GM19468 (cell line): ENCODE results near the gene POLR3A.
A peak's percentile ranks its signal among the peaks of the same experiment; 100 is the strongest.

ENCODE experiments used
- ATAC-seq: cut with Tn5 transposase; IDR thresholded peaks from one replicate; pipeline ENCODE4 v1.9.1; 2021; ENCODE audit warnings: mild to moderate bottlenecking, moderate library complexity, moderate number of reproducible peaks; ENCODE audit not compliant: unreplicated experiment; ENCODE audit errors: extremely low read depth

Gene POLR3A

GRCh38 chr10:78047314-78047891 lies 18.1 kb upstream of the POLR3A start:
- peak; percentile 38 for ATAC-seq

GRCh38 chr10:78046711-78047269 lies 17.5 kb upstream of the POLR3A start:
- ATAC-seq, result no peak

GRCh38 chr10:78045856-78046255 lies 16.5 kb upstream of the POLR3A start:
- ATAC-seq, result no peak

DNA sequence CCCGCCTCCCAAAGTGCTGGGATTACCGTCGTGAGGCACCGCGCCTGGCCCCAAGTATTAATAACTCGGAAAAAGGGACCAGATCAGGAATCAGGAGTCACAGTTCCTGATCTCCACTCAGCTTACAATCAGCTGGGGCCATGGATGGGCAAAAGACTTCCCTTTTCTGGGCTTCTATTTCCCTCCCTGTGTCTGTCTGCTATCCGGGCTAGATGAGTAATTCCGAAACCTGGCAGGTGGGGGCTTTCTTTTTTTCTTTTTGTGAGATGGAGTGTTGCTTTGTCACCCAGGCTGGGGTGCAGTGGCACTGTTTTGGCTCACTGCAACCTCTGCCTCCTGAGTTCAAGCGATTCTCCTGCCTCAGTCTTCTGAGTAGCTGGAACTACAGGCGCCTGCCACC lies 15.9 kb upstream of the POLR3A start:
- no peak for ATAC-seq

GRCh38 chr10:78044699-78045098 lies 15.4 kb upstream of the POLR3A start:
- ATAC-seq, result no peak

- no peak for ATAC-seq
Measured at GRCh38 chr10:78044179-78044578, 14.9 kb upstream of the POLR3A start.

DNA sequence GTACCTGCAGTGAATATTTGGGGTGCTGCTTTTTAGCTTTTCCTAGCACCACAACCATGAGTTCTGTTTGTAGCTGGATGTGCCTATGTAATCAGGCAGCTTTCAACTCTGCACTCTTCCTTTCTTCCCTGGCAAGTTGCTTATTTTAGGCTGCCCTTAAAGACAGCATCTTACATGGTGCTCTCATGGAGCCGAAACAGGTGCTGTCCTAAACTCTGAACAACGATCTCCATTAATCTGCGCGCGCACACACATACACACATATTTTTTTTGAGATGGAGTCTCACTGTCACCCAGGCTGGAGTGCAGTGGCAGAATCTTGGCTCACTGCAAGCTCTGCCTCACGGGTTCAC lies 13.4 kb upstream of the POLR3A start:
- no peak for ATAC-seq

GRCh38 chr10:78042058-78042751 lies 12.9 kb upstream of the POLR3A start:
- no peak for ATAC-seq

GRCh38 chr10:78041170-78042057 lies 12.1 kb upstream of the POLR3A start:
- ATAC-seq, result no peak

DNA sequence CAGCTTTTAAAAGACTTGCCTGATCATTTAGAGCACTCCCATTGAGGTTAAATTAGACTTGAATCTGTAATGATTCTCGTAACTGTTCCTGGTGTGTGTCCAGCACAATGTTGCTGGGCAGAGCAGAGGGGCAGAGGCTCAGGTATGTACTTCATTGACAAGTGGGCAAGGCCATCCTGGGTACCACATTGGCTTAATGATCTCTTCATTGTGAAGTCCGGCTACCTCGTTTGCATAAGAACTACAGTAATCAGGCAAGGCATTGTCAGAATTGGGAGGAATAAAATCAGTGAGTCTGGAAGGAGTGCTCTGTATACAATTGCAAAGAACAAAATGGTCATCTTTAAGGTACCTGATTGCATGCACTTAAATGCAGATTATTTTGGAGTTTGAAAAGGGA lies 10.4 kb upstream of the POLR3A start:
- no peak for ATAC-seq

GRCh38 chr10:78038791-78039547 lies 9.7 kb upstream of the POLR3A start:
- ATAC-seq, result no peak

GRCh38 chr10:78038105-78038504 lies 8.8 kb upstream of the POLR3A start:
- no peak for ATAC-seq

- ATAC-seq, result no peak
Measured at GRCh38 chr10:78035933-78036583, 6.7 kb upstream of the POLR3A start.

DNA sequence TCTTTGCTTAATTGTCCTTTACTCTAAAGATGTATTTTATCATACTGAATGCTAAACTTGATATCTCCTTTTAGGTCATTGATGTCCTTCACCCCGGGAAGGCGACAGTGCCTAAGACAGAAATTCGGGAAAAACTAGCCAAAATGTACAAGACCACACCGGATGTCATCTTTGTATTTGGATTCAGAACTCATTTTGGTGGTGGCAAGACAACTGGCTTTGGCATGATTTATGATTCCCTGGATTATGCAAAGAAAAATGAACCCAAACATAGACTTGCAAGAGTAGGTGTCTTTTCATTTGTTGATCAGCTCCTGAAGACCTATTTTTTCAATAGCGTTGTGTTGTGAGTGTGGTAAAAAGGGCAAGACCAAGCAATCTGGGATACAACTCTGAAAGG lies 6.1 kb upstream of the POLR3A start:
- ATAC-seq, result no peak

GRCh38 chr10:78035025-78035424 lies 5.7 kb upstream of the POLR3A start:
- no peak for ATAC-seq

GRCh38 chr10:78033637-78034470 lies 4.5 kb upstream of the POLR3A start, which contains the start of gene RPS24:
RPS24 (plus strand) TSS chr10:78033863; CDS start chr10:78033902, 39 bp downstream.
- ATAC-seq, result peak; percentile 75

- ATAC-seq, result no peak
Measured at GRCh38 chr10:78033387-78033636, 4.0 kb upstream of the POLR3A start.

- ATAC-seq, result no peak
Measured at GRCh38 chr10:78028438-78029268, 662 bp downstream of the POLR3A start.
